CD4-positive, alpha-beta T cell treated with Interferon alpha-2 for 1 hour (primary cell): ENCODE measurements around the gene U2AF2.
A peak's percentile ranks its signal among the peaks of the same experiment; 100 is the strongest.

Source experiments
- DNase-seq, 2 donors: peaks; one replicate each; pipeline ENCODE4 v3.0.0-alpha.2; 2020 to 2022

Gene U2AF2

GRCh38 chr19:55676889-55677505 is 22.2 kb downstream of the U2AF2 start:
- DNase-seq: no peak

GRCh38 chr19:55677572-55678028 is 22.8 kb downstream of the U2AF2 start:
- DNase-seq: no peak

- peak; percentile 25 to 79 for DNase-seq
These were observed 23.4 kb downstream of the U2AF2 start for GRCh38 chr19:55678121-55678671.

GRCh38 chr19:55679343-55680257 is 24.8 kb downstream of the U2AF2 start:
- no peak for DNase-seq

- DNase-seq: no peak
These were observed 25.7 kb downstream of the U2AF2 start for GRCh38 chr19:55680339-55681130.

- no peak for DNase-seq
These were observed 26.6 kb downstream of the U2AF2 start for GRCh38 chr19:55681131-55682092.

GRCh38 chr19:55683449-55684261 is 28.8 kb downstream of the U2AF2 start:
- no peak for DNase-seq

GRCh38 chr19:55684946-55685681 is 30.3 kb downstream of the U2AF2 start:
- no peak for DNase-seq

- no peak for DNase-seq
These were observed 30.9 kb downstream of the U2AF2 start for GRCh38 chr19:55685776-55686175.

- DNase-seq: no peak
These were observed 31.6 kb downstream of the U2AF2 start for GRCh38 chr19:55686311-55687050.

- DNase-seq: no peak
These were observed 32.7 kb downstream of the U2AF2 start for GRCh38 chr19:55687281-55688201.

- DNase-seq: no peak
These were observed 33.8 kb downstream of the U2AF2 start for GRCh38 chr19:55688422-55689218.

GRCh38 chr19:55689411-55690108 is 34.7 kb downstream of the U2AF2 start:
- no peak for DNase-seq

- DNase-seq: no peak
These were observed 35.4 kb downstream of the U2AF2 start for GRCh38 chr19:55690109-55690768.

- no peak for DNase-seq
These were observed 36.1 kb downstream of the U2AF2 start for GRCh38 chr19:55690769-55691545.
